BE2C (cell line): Measurements from ENCODE around the gene EPS15.

ENCODE experiments used
- DNase-seq: peaks from one replicate; pipeline ENCODE4 v3.0.0-alpha.2; 2020
- H3K27me3 ChIP-seq: fragments of 250-450 bp; sonication (Bioruptor Pico); 2 replicates; pipeline ENCODE4 v1.5.1; 2020; ENCODE audit warnings: mild to moderate bottlenecking
- H3K36me3 ChIP-seq: fragments of 250-450 bp; sonication (Bioruptor Pico); 2 replicates; pipeline ENCODE4 v1.5.1; 2020; ENCODE audit warnings: mild to moderate bottlenecking
- H3K4me1 ChIP-seq: fragments of 250-450 bp; sonication (Bioruptor Pico); 2 replicates; pipeline ENCODE4 v1.5.1; 2020
- H3K4me3 ChIP-seq: 2 replicates; pipeline ENCODE4 v1.5.1; 2011; ENCODE audit warnings: low read depth, low read length
- H3K9me3 ChIP-seq: fragments of 250-450 bp; sonication (Bioruptor Pico); 2 replicates; pipeline ENCODE4 v1.5.1; 2020
- TF ChIP-seq, protein P1 (sequence below): IDR thresholded peaks from 2 replicates; pipeline ENCODE4 v1.5.1; 2012; ENCODE audit warnings: mild to moderate bottlenecking, low read depth, low read length

EPS15 gene

DNA sequence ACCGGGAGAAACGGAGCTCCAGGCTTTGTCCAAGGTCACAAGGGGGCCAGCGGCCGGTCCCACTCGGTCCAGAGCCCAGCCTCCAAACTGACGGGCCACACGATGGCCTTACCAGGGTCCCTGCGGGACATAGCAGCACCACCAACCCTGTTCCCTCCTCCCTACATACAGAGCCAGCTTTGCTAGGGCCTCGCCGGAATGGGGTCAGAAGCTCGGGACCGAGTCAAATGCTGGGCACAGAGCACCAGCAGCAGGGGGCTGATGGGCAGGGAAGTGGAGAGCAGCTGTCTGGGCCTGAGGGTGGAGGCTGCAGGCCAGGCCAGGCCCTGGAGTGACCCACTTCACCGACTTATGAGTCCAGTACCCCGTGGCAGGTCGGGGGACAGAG, 173.8 kb downstream of the EPS15 start:
- DNase-seq = no peak
- H3K4me1 ChIP-seq = no peaks in the 10 kb centered on the region
- H3K4me3 ChIP-seq = no peak overlapping the region
- no peaks in the 10 kb centered on the region for H3K9me3 ChIP-seq
- H3K27me3 ChIP-seq = no peaks in the 10 kb centered on the region
- H3K36me3 ChIP-seq = no peaks in the 10 kb centered on the region
- TF ChIP-seq, protein P1, sequence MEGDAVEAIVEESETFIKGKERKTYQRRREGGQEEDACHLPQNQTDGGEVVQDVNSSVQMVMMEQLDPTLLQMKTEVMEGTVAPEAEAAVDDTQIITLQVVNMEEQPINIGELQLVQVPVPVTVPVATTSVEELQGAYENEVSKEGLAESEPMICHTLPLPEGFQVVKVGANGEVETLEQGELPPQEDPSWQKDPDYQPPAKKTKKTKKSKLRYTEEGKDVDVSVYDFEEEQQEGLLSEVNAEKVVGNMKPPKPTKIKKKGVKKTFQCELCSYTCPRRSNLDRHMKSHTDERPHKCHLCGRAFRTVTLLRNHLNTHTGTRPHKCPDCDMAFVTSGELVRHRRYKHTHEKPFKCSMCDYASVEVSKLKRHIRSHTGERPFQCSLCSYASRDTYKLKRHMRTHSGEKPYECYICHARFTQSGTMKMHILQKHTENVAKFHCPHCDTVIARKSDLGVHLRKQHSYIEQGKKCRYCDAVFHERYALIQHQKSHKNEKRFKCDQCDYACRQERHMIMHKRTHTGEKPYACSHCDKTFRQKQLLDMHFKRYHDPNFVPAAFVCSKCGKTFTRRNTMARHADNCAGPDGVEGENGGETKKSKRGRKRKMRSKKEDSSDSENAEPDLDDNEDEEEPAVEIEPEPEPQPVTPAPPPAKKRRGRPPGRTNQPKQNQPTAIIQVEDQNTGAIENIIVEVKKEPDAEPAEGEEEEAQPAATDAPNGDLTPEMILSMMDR = no peak

DNA sequence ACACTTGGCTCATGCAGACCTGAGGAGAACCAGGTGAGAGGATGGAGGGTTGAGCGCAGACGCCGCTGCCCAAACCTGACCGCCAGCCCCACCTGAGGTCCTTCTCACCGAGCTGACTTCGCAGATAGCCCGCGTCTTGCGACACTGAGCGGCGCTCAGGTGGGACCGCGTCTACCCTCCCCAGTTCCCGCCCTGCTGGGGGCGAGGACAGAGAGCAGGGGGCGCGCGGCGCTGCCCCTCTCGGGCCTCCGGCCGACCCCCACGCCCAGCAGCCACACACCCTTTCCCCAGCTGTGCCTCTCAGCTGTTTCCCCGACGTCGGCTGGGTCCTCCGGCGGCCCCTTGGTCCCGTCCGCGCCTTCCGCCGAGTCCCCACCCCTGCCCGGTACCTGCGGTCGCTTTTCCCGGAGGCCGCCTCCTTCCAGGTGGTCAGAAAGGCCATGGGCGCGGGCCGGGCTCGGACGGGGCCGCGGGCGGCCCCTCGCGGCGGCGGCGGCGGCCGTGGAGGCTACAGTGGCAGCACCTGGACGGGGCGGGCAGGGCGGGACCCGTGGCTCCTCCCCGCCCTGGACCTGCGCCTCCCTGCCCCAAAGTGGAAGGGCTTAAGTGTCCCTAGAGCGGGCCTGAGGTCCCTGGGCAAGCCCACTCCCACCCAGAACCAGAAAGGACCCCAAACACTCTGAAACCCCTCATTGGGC, 174.3 kb downstream of the EPS15 start:
- TF ChIP-seq, protein P1 = no peak
- no peak for DNase-seq
- H3K36me3 ChIP-seq = no peaks in the 10 kb centered on the region
- H3K27me3 ChIP-seq = no peaks in the 10 kb centered on the region
- H3K9me3 ChIP-seq = no peaks in the 10 kb centered on the region
- no peak overlapping the region for H3K4me3 ChIP-seq
- H3K4me1 ChIP-seq = no peaks in the 10 kb centered on the region

DNA sequence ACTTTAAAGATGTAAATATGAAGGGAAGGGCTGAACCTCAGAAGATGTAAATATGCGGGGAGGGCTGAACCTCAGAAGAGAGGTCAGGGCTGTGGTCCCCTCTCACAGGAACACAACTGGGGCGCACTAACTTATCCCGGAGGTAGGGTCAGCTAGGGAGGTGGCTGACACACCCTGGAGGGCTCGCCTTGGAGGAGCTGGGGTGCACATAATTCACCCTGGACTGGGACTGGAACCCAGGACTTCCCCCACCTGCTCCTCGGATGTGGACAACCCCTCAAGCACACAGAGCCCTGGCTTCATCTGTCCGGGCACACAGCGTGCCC, 174.8 kb downstream of the EPS15 start:
- Histone ChIP-seq H3K4me3 (no peak overlapping the region), H3K9me3 (no peaks in the 10 kb centered on the region), H3K36me3 (no peaks in the 10 kb centered on the region), H3K4me1 (no peaks in the 10 kb centered on the region), H3K27me3 (no peaks in the 10 kb centered on the region)
- DNase-seq = no peak
- TF ChIP-seq, protein P1 = no peak

DNA sequence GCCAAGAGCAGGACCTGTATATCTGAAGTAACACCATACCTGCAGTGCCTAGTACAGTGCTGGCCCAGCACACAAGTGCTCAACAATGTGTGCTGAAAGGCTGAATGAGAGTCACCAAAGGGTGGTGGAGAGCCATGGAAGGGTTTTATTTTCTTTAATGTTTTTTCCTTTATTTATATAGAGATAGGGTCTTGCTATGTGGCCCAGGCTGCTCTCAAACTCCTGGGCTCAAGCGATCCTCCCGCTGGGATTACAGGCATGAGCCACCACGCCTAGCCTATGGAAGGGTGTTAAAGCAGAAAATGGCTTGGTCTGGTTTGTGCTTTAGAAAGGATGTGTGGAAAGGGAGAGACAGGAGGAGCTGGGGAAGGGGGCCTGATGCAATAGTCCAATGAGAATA, 175.4 kb downstream of the EPS15 start:
- no peaks in the 10 kb centered on the region for H3K27me3 ChIP-seq
- H3K9me3 ChIP-seq = no peaks in the 10 kb centered on the region
- DNase-seq = no peak
- no peaks in the 10 kb centered on the region for H3K36me3 ChIP-seq
- no peaks in the 10 kb centered on the region for H3K4me1 ChIP-seq
- TF ChIP-seq, protein P1 = no peak
- H3K4me3 ChIP-seq = no peak overlapping the region

DNA sequence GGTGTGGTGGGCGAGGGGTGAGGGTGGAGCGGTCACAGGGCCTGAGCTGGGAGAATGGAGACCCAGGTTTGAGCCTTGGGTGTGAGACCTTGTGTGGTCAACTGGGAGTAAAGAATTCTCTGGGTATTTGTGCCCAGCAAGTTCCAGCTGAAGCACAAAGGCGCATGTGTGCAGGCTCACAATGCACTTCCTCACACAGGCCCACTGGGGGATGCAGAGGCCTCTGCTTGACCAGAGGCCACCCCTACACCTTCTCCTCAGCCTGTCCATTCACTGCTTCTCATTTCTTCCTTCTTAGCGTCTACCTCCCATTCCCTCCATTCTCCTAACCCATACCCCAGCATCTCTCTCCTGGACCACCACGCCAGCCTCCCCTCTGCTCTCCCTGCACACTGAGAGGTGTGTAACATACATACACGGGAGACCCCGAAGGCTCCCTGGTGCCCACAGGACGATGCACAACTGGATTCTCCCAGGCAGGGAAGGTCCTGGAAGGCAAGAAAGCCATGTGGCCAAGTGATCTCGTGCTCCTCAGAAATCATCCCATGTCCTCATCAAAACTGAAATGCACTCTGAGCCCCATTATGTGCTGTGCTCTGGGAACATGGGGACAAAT, 176.4 kb downstream of the EPS15 start:
- no peaks in the 10 kb centered on the region for H3K4me1 ChIP-seq
- no peak overlapping the region for H3K4me3 ChIP-seq
- H3K27me3 ChIP-seq = no peaks in the 10 kb centered on the region
- no peak for DNase-seq
- no peaks in the 10 kb centered on the region for H3K9me3 ChIP-seq
- TF ChIP-seq, protein P1 = no peak
- H3K36me3 ChIP-seq = no peaks in the 10 kb centered on the region

DNA sequence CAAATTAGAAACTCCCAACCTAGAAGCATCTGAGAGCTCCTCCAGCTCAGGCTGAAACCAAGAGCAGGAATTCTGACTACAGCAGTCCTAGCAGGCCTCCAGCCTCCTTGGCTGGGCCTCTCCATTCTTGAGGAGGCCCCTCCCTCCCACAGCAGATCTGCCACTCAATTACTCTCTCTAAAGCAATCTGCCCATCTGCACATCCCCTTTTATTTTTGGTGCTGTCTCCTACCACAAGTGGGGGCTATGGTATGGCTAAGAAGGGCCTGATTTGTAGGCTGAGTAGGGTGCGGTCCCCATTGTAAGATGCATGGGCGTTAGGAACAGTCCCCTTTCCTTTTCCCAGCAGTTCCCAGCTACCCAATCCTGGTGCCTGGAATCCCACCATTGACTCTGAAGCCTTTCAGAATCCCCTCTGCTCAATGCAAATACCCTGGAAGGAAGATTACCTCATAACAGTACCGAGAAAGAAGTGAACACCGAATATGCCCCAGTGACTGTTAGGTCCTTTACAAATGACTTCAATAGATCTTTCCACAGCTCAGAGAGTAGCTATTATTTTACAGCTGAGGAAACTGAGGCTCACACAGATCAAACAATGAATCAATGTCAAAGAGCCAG, 177.1 kb downstream of the EPS15 start:
- Histone ChIP-seq H3K4me1 (no peaks in the 10 kb centered on the region), H3K36me3 (no peaks in the 10 kb centered on the region), H3K27me3 (no peaks in the 10 kb centered on the region), H3K4me3 (no peak overlapping the region), H3K9me3 (no peaks in the 10 kb centered on the region)
- no peak for DNase-seq
- TF ChIP-seq, protein P1 = peak; percentile 27; the same call in 1 of the 2 replicates
